Measurements from ENCODE around the gene EVC2. TPM values are rescaled to one million over a fixed set of nuclear protein-coding genes. Genes with fewer than 3 reads are reported as not detected.

The EVC2 gene
- total and polyA plus RNA-seq, 2 of the 4 experiments (the other 2 are of a cell fraction) = 2.7 to 5.9 TPM

DNA sequence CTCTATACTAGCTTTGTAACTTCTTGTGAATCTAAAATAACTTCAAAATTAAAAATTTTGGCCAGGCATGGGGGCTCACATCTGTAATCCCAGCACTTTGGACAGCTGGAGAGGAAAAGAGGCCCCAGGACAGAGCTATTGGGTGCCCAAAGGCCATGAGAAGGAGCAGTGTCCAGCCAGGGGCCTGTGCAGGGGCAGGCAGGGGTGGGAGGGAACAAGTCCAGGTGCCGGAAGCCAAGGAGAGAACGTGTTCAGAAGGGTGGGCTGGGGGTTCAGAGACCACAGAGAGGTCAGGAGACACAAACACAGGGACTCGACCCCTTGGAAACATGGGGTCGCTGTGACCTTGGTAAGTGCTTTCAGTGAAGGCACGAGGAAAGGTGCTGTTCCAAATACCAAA is 138.9 kb downstream of the EVC2 start:
- 83% methylated on average over 1 of the region's 5 CpGs; no CpG with 5 or more reads in 1 of the 2 experiments for WGBS, 2 experiments (ENCODE audit: extremely low coverage in 2 of 2, insufficient read length in 1 of 2)
- ChIA-PET CTCF (no interaction called here), POLR2A (ENCODE audit: unreplicated experiment) (no interaction called here)
- TF ChIP-seq CEBPB (IDR thresholded peaks at IDR 0.05; ENCODE audit: low read depth, low read length) = no peak
- no peak for TF ChIP-seq CHD1 (IDR thresholded peaks at IDR 0.05; ENCODE audit: low read depth, low read length)
- TF ChIP-seq SMC3 (IDR thresholded peaks at IDR 0.05; ENCODE audit: low read depth, low read length) = no peak
- TF ChIP-seq MAZ (IDR thresholded peaks at IDR 0.05; ENCODE audit: borderline replicate concordance, low read depth, low read length) = no peak
- no peak for TF ChIP-seq BHLHE40 (IDR thresholded peaks at IDR 0.05; ENCODE audit: low read depth, low read length)
- no peak for TF ChIP-seq MXI1 (IDR thresholded peaks at IDR 0.05; ENCODE audit: borderline replicate concordance, low read depth, low read length)
- TF ChIP-seq, protein P1, sequence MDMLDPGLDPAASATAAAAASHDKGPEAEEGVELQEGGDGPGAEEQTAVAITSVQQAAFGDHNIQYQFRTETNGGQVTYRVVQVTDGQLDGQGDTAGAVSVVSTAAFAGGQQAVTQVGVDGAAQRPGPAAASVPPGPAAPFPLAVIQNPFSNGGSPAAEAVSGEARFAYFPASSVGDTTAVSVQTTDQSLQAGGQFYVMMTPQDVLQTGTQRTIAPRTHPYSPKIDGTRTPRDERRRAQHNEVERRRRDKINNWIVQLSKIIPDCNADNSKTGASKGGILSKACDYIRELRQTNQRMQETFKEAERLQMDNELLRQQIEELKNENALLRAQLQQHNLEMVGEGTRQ (IDR thresholded peaks at IDR 0.05; ENCODE audit: low read depth, low read length) = no peak
- TF ChIP-seq RAD21 (IDR thresholded peaks at IDR 0.05; ENCODE audit: low read length) = no peak
- TF ChIP-seq RFX5 (IDR thresholded peaks at IDR 0.05; ENCODE audit: low read depth, low read length) = no peak
- TF ChIP-seq RCOR1 (IDR thresholded peaks at IDR 0.05; ENCODE audit: insufficient replicate concordance, low read length) = no peak
- TF ChIP-seq, protein P2, sequence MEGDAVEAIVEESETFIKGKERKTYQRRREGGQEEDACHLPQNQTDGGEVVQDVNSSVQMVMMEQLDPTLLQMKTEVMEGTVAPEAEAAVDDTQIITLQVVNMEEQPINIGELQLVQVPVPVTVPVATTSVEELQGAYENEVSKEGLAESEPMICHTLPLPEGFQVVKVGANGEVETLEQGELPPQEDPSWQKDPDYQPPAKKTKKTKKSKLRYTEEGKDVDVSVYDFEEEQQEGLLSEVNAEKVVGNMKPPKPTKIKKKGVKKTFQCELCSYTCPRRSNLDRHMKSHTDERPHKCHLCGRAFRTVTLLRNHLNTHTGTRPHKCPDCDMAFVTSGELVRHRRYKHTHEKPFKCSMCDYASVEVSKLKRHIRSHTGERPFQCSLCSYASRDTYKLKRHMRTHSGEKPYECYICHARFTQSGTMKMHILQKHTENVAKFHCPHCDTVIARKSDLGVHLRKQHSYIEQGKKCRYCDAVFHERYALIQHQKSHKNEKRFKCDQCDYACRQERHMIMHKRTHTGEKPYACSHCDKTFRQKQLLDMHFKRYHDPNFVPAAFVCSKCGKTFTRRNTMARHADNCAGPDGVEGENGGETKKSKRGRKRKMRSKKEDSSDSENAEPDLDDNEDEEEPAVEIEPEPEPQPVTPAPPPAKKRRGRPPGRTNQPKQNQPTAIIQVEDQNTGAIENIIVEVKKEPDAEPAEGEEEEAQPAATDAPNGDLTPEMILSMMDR (conservative IDR thresholded peaks at IDR 0.05; ENCODE audit: low read depth, low read length) = no peak
- no peak for TF ChIP-seq POLR2A (IDR thresholded peaks at IDR 0.05; ENCODE audit: low read depth, low read length)
- TF ChIP-seq ELK1 (IDR thresholded peaks at IDR 0.05; ENCODE audit: borderline replicate concordance, low read depth, low read length) = no peak
- no peak overlapping the region for H2BK15ac ChIP-seq (ENCODE audit: low read depth, low read length)
- H4K8ac ChIP-seq (ENCODE audit: low read depth in 2 of 2, low read length in 2 of 2) = no peak overlapping the region
- ATAC-seq (ENCODE audit: low read depth) (no peak), DNase-seq (no peak)
- no peak overlapping the region for H3K14ac ChIP-seq (replicated peaks; ENCODE audit: low read depth, low read length)
- H2AK9ac ChIP-seq (replicated peaks; ENCODE audit: low read depth, low read length, poor library complexity) = no peak overlapping the region
- no peak overlapping the region for H3K4me3 ChIP-seq (ENCODE audit: insufficient read depth, low read depth, low read length)
- in situ Hi-C loops (cut with MboI; ENCODE audit: low sequenced_read_pairs) (no loop called here), dilution Hi-C loops (cut with HindIII; ENCODE audit: low sequenced_read_pairs, unreplicated experiment) (no loop called here), intact Hi-C loops (cut with micrococcal nuclease) (no loop called here)
- H3K36me3 ChIP-seq (ENCODE audit: control insufficient read depth, insufficient read depth, low read length) = peaks cover 35% of the 10 kb centered on the region
- no peak overlapping the region for H2AFZ ChIP-seq (replicated peaks; ENCODE audit: low read length, poor library complexity)
- no peaks in the 10 kb centered on the region for H3K27me3 ChIP-seq (ENCODE audit: control insufficient read depth, insufficient read depth, low read length)
- H3K4me2 ChIP-seq (ENCODE audit: low read depth, low read length) = no peak overlapping the region
- H2BK5ac ChIP-seq (ENCODE audit: low read depth, low read length, poor library complexity, severe bottlenecking) = no peak overlapping the region
- no peak overlapping the region for H3K18ac ChIP-seq (ENCODE audit: low read depth, low read length)
- no TSS peak for BruUV-seq (replicated peaks)
- H3K27ac ChIP-seq (ENCODE audit: insufficient read depth, low read length) = no peak overlapping the region
- H3K9ac ChIP-seq (ENCODE audit: low read depth, low read length) = no peak overlapping the region
- no peaks in the 10 kb centered on the region for H4K20me1 ChIP-seq (ENCODE audit: insufficient read depth, low read length)
- H2BK120ac ChIP-seq (ENCODE audit: low read depth, low read length) = no peak overlapping the region
- H3K9me1 ChIP-seq (ENCODE audit: insufficient read depth, low read length) = peaks cover 10% of the 10 kb centered on the region; the same call in 1 of the 2 replicates
- H3K79me1 ChIP-seq (ENCODE audit: low read depth in 1 of 2, low read length in 2 of 2) = no peaks in the 10 kb centered on the region
- no peaks in the 10 kb centered on the region for H3K4me1 ChIP-seq (ENCODE audit: control insufficient read depth, insufficient read depth, low read length)
- no peak overlapping the region for H3K4ac ChIP-seq (ENCODE audit: low read depth, low read length)
- no peak overlapping the region for H4K91ac ChIP-seq (ENCODE audit: insufficient read depth, low read depth, low read length)
- H3K9me3 ChIP-seq (ENCODE audit: control insufficient read depth, insufficient read depth, low read length) = no peaks in the 10 kb centered on the region
- no peak overlapping the region for H2BK20ac ChIP-seq (ENCODE audit: low read depth, low read length)
- H3K23ac ChIP-seq (ENCODE audit: low read depth, low read length) = no peak overlapping the region
- no peak overlapping the region for H4K5ac ChIP-seq (ENCODE audit: low read depth, low read length)
- no peak overlapping the region for H3K56ac ChIP-seq (ENCODE audit: extremely low read depth, insufficient read depth, low read length)
- no peak overlapping the region for H2AK5ac ChIP-seq (ENCODE audit: low read depth, low read length)

Data from IMR-90 (cell line).